Parathyroid adenoma (tissue), 2 donors: ENCODE results near the gene ACACB.

Source experiments
- H2AFZ ChIP-seq: fragments of 300-600 bp; sonication (generic); one replicate; pipeline ENCODE4 v1.7.0; 2017; ENCODE audit warnings: antibody characterized with exemption, mild to moderate bottlenecking
- H3K27ac ChIP-seq: fragments of 300-600 bp; sonication (generic); one replicate; pipeline ENCODE4 v1.7.0; 2017
- H3K27me3 ChIP-seq: fragments of 300-600 bp; sonication (generic); one replicate; pipeline ENCODE4 v1.7.0; 2017; ENCODE audit warnings: low read length; ENCODE audit not compliant: control insufficient read depth, insufficient read depth
- H3K36me3 ChIP-seq: fragments of 300-600 bp; sonication (generic); one replicate; pipeline ENCODE4 v1.7.0; 2017; ENCODE audit warnings: low read length; ENCODE audit not compliant: control insufficient read depth, insufficient read depth
- H3K4me1 ChIP-seq: fragments of 300-600 bp; sonication (generic); one replicate; pipeline ENCODE4 v1.7.0; 2017; ENCODE audit warnings: control low read depth
- H3K4me2 ChIP-seq: fragments of 300-600 bp; sonication (generic); one replicate; pipeline ENCODE4 v1.7.0; 2017; ENCODE audit warnings: low read length
- H3K4me3 ChIP-seq: fragments of 300-600 bp; sonication (generic); one replicate; pipeline ENCODE4 v1.7.0; 2017; ENCODE audit warnings: low read depth, low read length
- H3K79me2 ChIP-seq: fragments of 300-600 bp; sonication (generic); one replicate; pipeline ENCODE4 v1.7.0; 2017; ENCODE audit warnings: control low read depth
- H3K9ac ChIP-seq: fragments of 300-600 bp; sonication (generic); one replicate; pipeline ENCODE4 v1.7.0; 2017; ENCODE audit warnings: mild to moderate bottlenecking
- H3K9me3 ChIP-seq: fragments of 300-600 bp; sonication (generic); one replicate; pipeline ENCODE4 v1.7.0; 2017; ENCODE audit warnings: low read length; ENCODE audit not compliant: control insufficient read depth
- TF ChIP-seq, protein P1 (sequence below): fragments of 300-600 bp; sonication (generic); IDR thresholded peaks from one replicate; pipeline ENCODE4 v1.7.0; 2017; ENCODE audit warnings: antibody characterized with exemption, mild to moderate bottlenecking
- donor health status: primary hyperparathyroidism.

Gene ACACB

DNA sequence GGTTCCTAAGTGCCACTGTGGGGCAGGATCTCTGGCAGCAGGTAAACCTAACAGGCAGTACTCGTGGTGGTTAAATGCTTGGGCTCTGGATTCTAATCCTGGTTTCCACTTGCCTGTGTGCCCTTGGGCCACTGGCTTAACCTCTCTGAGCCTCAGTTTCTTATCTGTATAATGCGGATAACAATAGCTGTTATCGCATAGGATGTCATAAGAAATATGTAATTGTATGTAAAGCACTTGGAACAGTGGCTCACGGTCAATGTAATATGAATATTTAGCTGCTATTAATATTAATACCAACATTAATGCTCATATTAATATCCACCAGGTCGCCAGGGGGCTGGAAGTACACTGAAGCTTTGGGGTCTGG, 175.9 kb downstream of the ACACB start:
- no peaks in the 10 kb centered on the region for H3K4me1 ChIP-seq
- H2AFZ ChIP-seq, result no peak overlapping the region
- H3K27ac ChIP-seq, result no peak overlapping the region
- H3K4me3 ChIP-seq, result no peak overlapping the region
- H3K9me3 ChIP-seq, result no peaks in the 10 kb centered on the region
- peaks cover 3% of the 10 kb centered on the region for H3K27me3 ChIP-seq
- no peak overlapping the region for H3K9ac ChIP-seq
- H3K79me2 ChIP-seq, result no peaks in the 10 kb centered on the region
- H3K36me3 ChIP-seq, result no peaks in the 10 kb centered on the region
- TF ChIP-seq, protein P1, sequence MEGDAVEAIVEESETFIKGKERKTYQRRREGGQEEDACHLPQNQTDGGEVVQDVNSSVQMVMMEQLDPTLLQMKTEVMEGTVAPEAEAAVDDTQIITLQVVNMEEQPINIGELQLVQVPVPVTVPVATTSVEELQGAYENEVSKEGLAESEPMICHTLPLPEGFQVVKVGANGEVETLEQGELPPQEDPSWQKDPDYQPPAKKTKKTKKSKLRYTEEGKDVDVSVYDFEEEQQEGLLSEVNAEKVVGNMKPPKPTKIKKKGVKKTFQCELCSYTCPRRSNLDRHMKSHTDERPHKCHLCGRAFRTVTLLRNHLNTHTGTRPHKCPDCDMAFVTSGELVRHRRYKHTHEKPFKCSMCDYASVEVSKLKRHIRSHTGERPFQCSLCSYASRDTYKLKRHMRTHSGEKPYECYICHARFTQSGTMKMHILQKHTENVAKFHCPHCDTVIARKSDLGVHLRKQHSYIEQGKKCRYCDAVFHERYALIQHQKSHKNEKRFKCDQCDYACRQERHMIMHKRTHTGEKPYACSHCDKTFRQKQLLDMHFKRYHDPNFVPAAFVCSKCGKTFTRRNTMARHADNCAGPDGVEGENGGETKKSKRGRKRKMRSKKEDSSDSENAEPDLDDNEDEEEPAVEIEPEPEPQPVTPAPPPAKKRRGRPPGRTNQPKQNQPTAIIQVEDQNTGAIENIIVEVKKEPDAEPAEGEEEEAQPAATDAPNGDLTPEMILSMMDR, result no peak
- H3K4me2 ChIP-seq, result no peak overlapping the region

DNA sequence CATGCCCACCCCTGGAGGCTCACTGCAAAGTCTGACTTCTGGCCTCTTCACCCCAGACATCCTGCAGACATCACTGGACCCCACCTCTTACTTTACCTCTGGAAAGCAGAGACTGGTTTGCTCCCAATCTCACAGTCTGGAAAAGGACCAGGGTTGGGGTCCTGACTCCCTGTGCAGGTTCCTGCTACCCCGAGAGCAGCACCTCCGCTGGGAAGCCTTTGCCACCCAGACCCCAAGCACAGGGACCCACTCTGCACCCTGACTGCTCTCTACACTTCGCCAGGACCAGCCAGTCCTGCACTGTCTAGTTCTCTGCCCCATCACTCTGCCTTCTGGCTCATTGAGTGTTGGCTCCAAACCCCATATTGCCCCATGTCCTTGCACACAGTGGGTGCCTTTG, 176.7 kb downstream of the ACACB start:
- TF ChIP-seq, protein P1, result no peak
- no peaks in the 10 kb centered on the region for H3K9me3 ChIP-seq
- no peak overlapping the region for H3K4me2 ChIP-seq
- no peak overlapping the region for H3K9ac ChIP-seq
- peaks cover 3% of the 10 kb centered on the region for H3K27me3 ChIP-seq
- no peaks in the 10 kb centered on the region for H3K36me3 ChIP-seq
- H2AFZ ChIP-seq, result no peak overlapping the region
- no peak overlapping the region for H3K27ac ChIP-seq
- no peaks in the 10 kb centered on the region for H3K79me2 ChIP-seq
- no peaks in the 10 kb centered on the region for H3K4me1 ChIP-seq
- no peak overlapping the region for H3K4me3 ChIP-seq

DNA sequence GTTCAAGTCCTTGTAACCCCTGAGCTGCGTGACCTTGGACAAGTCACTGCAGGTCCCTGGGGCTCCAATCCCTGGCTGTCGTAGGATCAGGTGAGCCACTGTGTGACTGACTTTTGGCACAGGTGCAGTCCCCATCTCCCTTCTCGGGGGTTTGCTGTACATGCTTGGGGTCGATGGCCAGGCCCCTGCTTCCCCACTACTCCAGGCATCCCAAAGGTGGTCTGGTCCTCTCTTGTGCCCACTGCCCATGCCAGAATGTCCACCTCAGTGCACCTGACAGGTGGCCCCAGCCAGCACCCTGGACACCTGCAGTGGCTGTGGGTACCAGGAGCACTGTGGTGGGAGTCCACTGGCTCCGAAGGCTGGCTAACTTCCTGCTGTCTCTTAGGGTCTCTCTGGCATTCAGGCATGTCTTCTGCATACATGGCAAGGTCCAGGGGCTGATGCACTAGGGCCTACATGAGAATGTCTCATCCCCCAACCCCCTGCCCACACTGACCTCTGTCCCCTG, 178.0 kb downstream of the ACACB start:
- no peak overlapping the region for H3K9ac ChIP-seq
- H3K4me2 ChIP-seq, result no peak overlapping the region
- no peak overlapping the region for H3K4me3 ChIP-seq
- no peak overlapping the region for H2AFZ ChIP-seq
- no peak overlapping the region for H3K27ac ChIP-seq
- no peaks in the 10 kb centered on the region for H3K4me1 ChIP-seq
- TF ChIP-seq, protein P1, result no peak
- no peaks in the 10 kb centered on the region for H3K36me3 ChIP-seq
- H3K79me2 ChIP-seq, result no peaks in the 10 kb centered on the region
- peaks cover 3% of the 10 kb centered on the region for H3K27me3 ChIP-seq
- no peaks in the 10 kb centered on the region for H3K9me3 ChIP-seq

DNA sequence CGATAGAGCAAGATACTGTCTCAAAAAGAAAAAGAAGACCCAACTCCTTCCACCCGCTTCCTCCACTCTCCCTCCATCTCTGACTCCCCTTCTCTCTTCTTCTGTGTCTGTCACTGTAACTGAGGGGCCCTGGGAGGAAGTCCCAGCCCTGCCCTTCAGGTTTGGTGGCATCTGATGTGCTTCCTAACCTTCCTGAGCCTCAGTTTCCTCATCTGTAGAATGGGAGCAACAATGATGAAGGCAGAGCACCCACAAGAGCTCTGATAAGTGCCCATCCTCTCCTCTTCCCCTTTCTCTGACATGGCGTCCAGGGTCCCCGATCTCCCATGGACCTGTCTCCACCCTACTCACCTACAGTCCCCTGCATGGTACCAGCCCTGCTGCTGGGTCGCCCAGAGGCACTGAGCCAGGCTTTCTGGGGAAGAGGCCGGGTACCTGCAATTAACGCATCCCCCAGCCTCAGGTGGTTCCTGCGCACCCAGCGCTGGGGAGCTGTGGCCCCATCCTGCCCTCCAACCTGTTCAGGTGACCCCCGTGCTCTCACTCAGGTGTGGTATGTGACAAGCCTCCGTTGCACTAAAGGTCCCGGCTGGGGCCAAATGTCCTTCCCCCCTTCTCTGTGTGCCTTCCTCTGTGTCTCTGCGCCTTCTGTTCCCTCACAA, 179.5 kb downstream of the ACACB start:
- Histone ChIP-seq H3K9ac (no peak overlapping the region), H3K79me2 (no peaks in the 10 kb centered on the region)

More for the DNA sequence above, 179.5 kb downstream of the ACACB start:
- Histone ChIP-seq H3K27ac (no peak overlapping the region), H3K27me3 (peaks cover 3% of the 10 kb centered on the region), H2AFZ (no peak overlapping the region), H3K4me3 (no peak overlapping the region), H3K36me3 (no peaks in the 10 kb centered on the region), H3K4me2 (no peak overlapping the region), H3K4me1 (no peaks in the 10 kb centered on the region), H3K9me3 (no peaks in the 10 kb centered on the region)
- TF ChIP-seq, protein P1, result no peak
